Measurements from ENCODE around the gene WDR83.
"Not testable (repeated sequence)": the region's sequence is repeated elsewhere in the genome, so short reads cannot be mapped to it uniquely, and the experiment has no call there.

WDR83 gene

DNA sequence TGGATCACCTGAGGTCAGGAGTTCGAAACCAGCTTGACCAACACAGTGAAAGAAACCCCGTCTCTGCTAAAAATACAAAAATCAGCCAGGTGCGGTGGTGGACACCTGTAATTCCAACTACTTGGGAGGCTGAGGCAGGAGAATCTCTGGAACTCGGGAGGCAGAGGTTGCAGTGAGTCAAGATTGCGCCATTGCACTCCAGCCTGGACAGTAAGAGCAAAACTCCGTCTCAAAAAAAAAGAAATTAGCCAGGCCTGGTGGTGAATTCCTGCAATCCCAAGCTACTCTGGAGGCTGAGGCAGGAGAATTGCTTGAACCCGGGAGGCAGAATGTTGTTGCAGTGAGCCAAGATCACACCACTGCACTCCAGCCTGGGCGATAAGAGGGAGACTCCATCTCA lies 42.0 kb downstream of the WDR83 start:
- H3K36me3 ChIP-seq (ENCODE audit: control insufficient read depth in 1 of 2, insufficient read depth in 2 of 2, low read length in 2 of 2), result peaks cover 42 to 73% of the 10 kb centered on the region in 2 donors
- no peak overlapping the region for H3K4me3 ChIP-seq (ENCODE audit: low read depth in 1 of 2, low read length in 2 of 2)
- no peak overlapping the region for H3K9ac ChIP-seq (ENCODE audit: low read depth in 1 of 2, low read length in 2 of 2)
- H3K9me3 ChIP-seq (ENCODE audit: control insufficient read depth in 1 of 2, low read length in 2 of 2), result no peaks in the 10 kb centered on the region
- H3K4me1 ChIP-seq (ENCODE audit: control insufficient read depth in 1 of 2, insufficient read depth in 2 of 2, low read length in 2 of 2), result no peaks in the 10 kb centered on the region
- H3K27me3 ChIP-seq (ENCODE audit: control insufficient read depth in 1 of 2, insufficient read depth in 2 of 2, low read length in 2 of 2), result no peaks in the 10 kb centered on the region
- H3K27ac ChIP-seq (ENCODE audit: low read depth, low read length), result no peak overlapping the region

DNA sequence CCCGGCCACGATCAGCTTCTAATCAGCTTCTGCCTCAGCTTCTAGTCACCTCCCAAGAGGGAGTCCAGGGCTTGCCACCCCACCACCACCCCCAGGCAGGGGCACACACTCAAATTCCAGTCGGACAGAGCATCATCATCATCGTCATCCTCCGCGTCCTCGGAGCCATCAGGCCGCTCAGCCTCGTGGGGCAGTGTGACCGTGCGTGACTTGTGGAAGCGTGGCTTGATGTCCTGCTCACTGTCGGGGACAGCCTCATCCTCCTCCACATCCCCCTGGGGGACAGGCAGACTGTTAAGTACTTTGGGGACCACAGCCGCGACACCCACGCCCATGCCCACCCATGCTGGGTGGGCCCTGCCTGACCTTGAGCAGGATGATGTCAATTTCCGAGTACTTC lies 44.6 kb downstream of the WDR83 start:
- Histone ChIP-seq H3K9ac (ENCODE audit: low read depth in 1 of 2, low read length in 2 of 2) (no peak overlapping the region), H3K4me1 (ENCODE audit: control insufficient read depth in 1 of 2, insufficient read depth in 2 of 2, low read length in 2 of 2) (no peaks in the 10 kb centered on the region), H3K36me3 (ENCODE audit: control insufficient read depth in 1 of 2, insufficient read depth in 2 of 2, low read length in 2 of 2) (peaks cover 35 to 78% of the 10 kb centered on the region in 2 donors), H3K9me3 (ENCODE audit: control insufficient read depth in 1 of 2, low read length in 2 of 2) (no peaks in the 10 kb centered on the region), H3K27me3 (ENCODE audit: control insufficient read depth in 1 of 2, insufficient read depth in 2 of 2, low read length in 2 of 2) (no peaks in the 10 kb centered on the region), H3K4me3 (ENCODE audit: low read depth in 1 of 2, low read length in 2 of 2) (no peak overlapping the region), H3K27ac (ENCODE audit: low read depth, low read length) (no peak overlapping the region)

DNA sequence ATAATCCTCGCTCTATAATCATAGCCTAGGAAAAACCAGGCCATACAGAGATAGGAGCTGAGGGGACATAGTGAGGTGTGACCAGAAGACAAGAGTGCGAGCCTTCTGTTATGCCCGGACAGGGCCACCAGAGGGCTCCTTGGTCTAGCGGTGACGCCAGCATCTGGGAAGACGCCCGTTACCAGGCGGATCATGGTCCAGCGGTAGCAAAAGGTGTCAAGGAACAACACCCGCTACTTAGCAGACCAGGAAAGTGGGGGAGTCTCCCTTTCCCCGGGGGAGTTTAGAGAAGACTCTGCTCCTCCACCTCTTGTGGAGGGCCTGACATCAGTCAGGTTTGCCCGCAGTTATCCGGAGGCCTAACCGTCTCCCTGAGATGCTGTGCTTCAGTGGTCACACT lies 45.5 kb downstream of the WDR83 start:
- H3K9me3 ChIP-seq (ENCODE audit: control insufficient read depth in 1 of 2, low read length in 2 of 2); H3K9ac ChIP-seq (ENCODE audit: low read depth in 1 of 2, low read length in 2 of 2); H3K4me1 ChIP-seq (ENCODE audit: control insufficient read depth in 1 of 2, insufficient read depth in 2 of 2, low read length in 2 of 2); H3K4me3 ChIP-seq (ENCODE audit: low read depth in 1 of 2, low read length in 2 of 2); H3K27ac ChIP-seq (ENCODE audit: low read depth, low read length); H3K27me3 ChIP-seq (ENCODE audit: control insufficient read depth in 1 of 2, insufficient read depth in 2 of 2, low read length in 2 of 2): not testable (repeated sequence)
- peaks cover 32 to 75% of the 10 kb centered on the region in 2 donors for H3K36me3 ChIP-seq (ENCODE audit: control insufficient read depth in 1 of 2, insufficient read depth in 2 of 2, low read length in 2 of 2)

DNA sequence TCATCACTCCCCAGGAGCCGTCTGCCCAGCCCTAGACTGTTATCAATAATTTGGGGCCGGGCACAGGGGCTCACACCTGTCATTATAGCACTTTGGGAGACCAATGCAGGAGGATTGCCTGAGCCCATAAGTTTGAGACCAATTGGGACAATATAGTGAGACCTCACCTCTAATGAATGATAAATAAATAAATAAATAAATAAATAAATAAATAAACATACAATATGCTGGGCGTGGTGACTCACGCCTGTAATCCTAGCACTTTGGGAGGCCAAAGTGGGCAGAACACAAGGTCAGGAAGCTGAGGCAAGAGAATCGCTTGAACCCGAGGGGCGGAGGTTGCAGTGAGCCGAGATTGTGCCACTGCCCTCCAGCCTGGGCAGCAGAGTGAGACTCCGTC lies 46.7 kb downstream of the WDR83 start:
- H3K27me3 ChIP-seq (ENCODE audit: control insufficient read depth in 1 of 2, insufficient read depth in 2 of 2, low read length in 2 of 2), result not testable (repeated sequence)

DNA sequence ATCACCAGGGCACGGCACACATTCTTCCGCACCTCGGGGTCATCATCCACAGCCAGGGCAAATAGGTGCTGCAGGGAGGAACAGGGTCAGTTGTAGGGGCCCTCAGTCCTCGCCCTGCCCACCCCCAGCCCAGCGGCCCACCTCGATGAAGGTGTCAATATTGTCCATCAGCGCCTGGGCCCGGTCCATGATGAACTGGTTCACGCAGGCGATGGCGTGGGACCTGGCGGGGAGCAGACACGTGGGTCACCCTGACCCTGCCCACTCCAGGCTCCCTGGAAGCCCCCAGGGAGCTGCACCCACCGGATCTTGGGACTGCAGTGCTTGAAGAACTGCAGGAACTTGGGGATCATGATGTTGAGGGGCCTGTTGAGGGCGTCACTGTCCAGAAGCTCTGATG lies 48.5 kb downstream of the WDR83 start:
- Histone ChIP-seq H3K9ac (ENCODE audit: low read depth in 1 of 2, low read length in 2 of 2) (no peak overlapping the region), H3K9me3 (ENCODE audit: control insufficient read depth in 1 of 2, low read length in 2 of 2) (no peaks in the 10 kb centered on the region), H3K4me3 (ENCODE audit: low read depth in 1 of 2, low read length in 2 of 2) (no peak overlapping the region), H3K36me3 (ENCODE audit: control insufficient read depth in 1 of 2, insufficient read depth in 2 of 2, low read length in 2 of 2) (peaks cover 37 to 68% of the 10 kb centered on the region in 2 donors), H3K4me1 (ENCODE audit: control insufficient read depth in 1 of 2, insufficient read depth in 2 of 2, low read length in 2 of 2) (no peaks in the 10 kb centered on the region), H3K27me3 (ENCODE audit: control insufficient read depth in 1 of 2, insufficient read depth in 2 of 2, low read length in 2 of 2) (no peaks in the 10 kb centered on the region), H3K27ac (ENCODE audit: low read depth, low read length) (no peak overlapping the region)

More for the DNA sequence above, 46.7 kb downstream of the WDR83 start:
- not testable (repeated sequence) for H3K4me3 ChIP-seq (ENCODE audit: low read depth in 1 of 2, low read length in 2 of 2); H3K4me1 ChIP-seq (ENCODE audit: control insufficient read depth in 1 of 2, insufficient read depth in 2 of 2, low read length in 2 of 2); H3K9ac ChIP-seq (ENCODE audit: low read depth in 1 of 2, low read length in 2 of 2); H3K27ac ChIP-seq (ENCODE audit: low read depth, low read length); H3K9me3 ChIP-seq (ENCODE audit: control insufficient read depth in 1 of 2, low read length in 2 of 2)
- peaks cover 32 to 69% of the 10 kb centered on the region in 2 donors for H3K36me3 ChIP-seq (ENCODE audit: control insufficient read depth in 1 of 2, insufficient read depth in 2 of 2, low read length in 2 of 2)

DNA sequence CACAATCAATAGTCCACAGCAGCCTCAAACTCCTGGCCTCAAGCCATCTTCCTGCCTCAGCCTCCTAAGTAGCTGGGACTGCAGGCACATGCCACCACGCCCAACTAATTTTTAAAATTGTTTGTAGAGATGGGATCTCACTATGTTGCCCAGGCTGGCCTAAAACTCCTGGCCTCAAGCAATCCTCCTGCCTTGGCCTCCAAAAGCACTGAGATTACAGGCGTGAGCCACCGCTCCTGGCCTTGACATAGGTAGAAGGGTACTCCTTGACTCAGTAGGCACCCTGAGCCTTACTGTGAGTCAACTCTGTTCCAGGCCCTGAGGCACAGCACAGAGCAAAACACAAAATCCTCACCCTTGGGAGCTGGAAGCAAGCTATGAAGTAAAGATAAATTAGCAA lies 49.3 kb downstream of the WDR83 start:
- Histone ChIP-seq H3K27ac (ENCODE audit: low read depth, low read length) (no peak overlapping the region), H3K9me3 (ENCODE audit: control insufficient read depth in 1 of 2, low read length in 2 of 2) (no peaks in the 10 kb centered on the region), H3K27me3 (ENCODE audit: control insufficient read depth in 1 of 2, insufficient read depth in 2 of 2, low read length in 2 of 2) (no peaks in the 10 kb centered on the region), H3K4me3 (ENCODE audit: low read depth in 1 of 2, low read length in 2 of 2) (no peak overlapping the region), H3K9ac (ENCODE audit: low read depth in 1 of 2, low read length in 2 of 2) (no peak overlapping the region), H3K36me3 (ENCODE audit: control insufficient read depth in 1 of 2, insufficient read depth in 2 of 2, low read length in 2 of 2) (peaks cover 31 to 60% of the 10 kb centered on the region in 2 donors), H3K4me1 (ENCODE audit: control insufficient read depth in 1 of 2, insufficient read depth in 2 of 2, low read length in 2 of 2) (peaks cover 6 to 8% of the 10 kb centered on the region in 2 donors)

GRCh38 chr19:12720296-12720695 lies 53.7 kb downstream of the WDR83 start:
- Histone ChIP-seq H3K36me3 (ENCODE audit: control insufficient read depth in 1 of 2, insufficient read depth in 2 of 2, low read length in 2 of 2) (peaks cover 11 to 28% of the 10 kb centered on the region in 2 donors), H3K27me3 (ENCODE audit: control insufficient read depth in 1 of 2, insufficient read depth in 2 of 2, low read length in 2 of 2) (no peaks in the 10 kb centered on the region), H3K4me1 (ENCODE audit: control insufficient read depth in 1 of 2, insufficient read depth in 2 of 2, low read length in 2 of 2) (peaks cover 14 to 31% of the 10 kb centered on the region in 2 donors), H3K9me3 (ENCODE audit: control insufficient read depth in 1 of 2, low read length in 2 of 2) (no peaks in the 10 kb centered on the region), H3K4me3 (ENCODE audit: low read depth in 1 of 2, low read length in 2 of 2) (peak overlapping the region in 1 of 2 donors; percentile 77), H3K27ac (ENCODE audit: low read depth, low read length) (no peak overlapping the region), H3K9ac (ENCODE audit: low read depth in 1 of 2, low read length in 2 of 2) (peak overlapping the region in 1 of 2 donors; percentile 94)

- Histone ChIP-seq H3K4me3 (ENCODE audit: low read depth in 1 of 2, low read length in 2 of 2) (peak overlapping the region; percentile 77 to 92), H3K27me3 (ENCODE audit: control insufficient read depth in 1 of 2, insufficient read depth in 2 of 2, low read length in 2 of 2) (no peaks in the 10 kb centered on the region), H3K4me1 (ENCODE audit: control insufficient read depth in 1 of 2, insufficient read depth in 2 of 2, low read length in 2 of 2) (peaks cover 14 to 31% of the 10 kb centered on the region in 2 donors), H3K27ac (ENCODE audit: low read depth, low read length) (peak overlapping the region; percentile 70), H3K9ac (ENCODE audit: low read depth in 1 of 2, low read length in 2 of 2) (peak overlapping the region; percentile 91 to 94), H3K36me3 (ENCODE audit: control insufficient read depth in 1 of 2, insufficient read depth in 2 of 2, low read length in 2 of 2) (peaks cover 11 to 21% of the 10 kb centered on the region in 2 donors), H3K9me3 (ENCODE audit: control insufficient read depth in 1 of 2, low read length in 2 of 2) (no peaks in the 10 kb centered on the region)
These were observed 54.4 kb downstream of the WDR83 start for GRCh38 chr19:12720851-12721655.

DNA sequence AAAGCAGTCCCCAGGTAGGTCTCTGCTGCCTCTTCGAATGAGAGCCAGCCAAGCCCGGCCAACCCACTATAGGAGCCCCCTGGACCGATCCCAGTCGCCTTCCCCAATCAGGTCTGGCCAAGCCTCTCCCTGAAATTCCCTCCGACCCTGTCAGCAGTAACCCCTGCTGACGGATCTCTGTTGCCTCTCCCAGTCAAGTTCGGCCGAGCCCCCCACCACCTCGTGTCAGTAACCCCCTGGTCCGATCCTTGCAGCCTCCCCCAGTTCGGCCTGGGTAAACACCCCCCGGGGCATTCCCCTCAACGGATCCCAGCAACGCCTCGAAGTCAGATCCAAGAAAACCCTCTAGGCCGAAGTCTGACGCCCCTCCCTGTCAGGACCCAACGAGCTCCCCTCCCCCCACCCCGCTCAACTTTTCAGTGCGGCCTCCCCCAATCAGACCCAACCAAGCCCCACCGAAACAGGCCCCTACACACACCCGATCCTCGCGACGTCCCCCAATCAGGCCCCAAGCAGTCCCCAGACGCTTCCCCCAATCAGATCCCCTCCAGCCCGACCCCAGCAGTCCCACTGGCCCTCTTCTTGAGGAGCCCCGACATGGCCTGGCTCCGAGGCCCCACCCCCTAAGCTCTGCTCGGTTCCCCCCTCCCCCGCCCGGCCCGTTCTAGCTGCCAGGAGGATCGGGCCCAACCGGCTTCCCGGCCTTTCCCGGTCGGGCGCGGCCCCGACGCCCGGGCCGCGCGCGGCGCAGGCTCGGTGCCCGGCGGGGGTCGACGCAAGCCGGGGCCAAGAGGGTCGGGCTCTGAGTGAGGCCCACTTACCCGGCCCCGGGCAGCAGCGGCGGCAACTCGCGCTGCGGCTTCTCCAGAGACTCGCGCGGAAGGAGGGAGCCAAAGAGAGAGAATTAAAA lies 55.3 kb downstream of the WDR83 start:
- Histone ChIP-seq H3K9ac (ENCODE audit: low read depth in 1 of 2, low read length in 2 of 2) (peak overlapping the region; percentile 91 to 94), H3K36me3 (ENCODE audit: control insufficient read depth in 1 of 2, insufficient read depth in 2 of 2, low read length in 2 of 2) (peaks cover 8 to 14% of the 10 kb centered on the region in 2 donors), H3K4me3 (ENCODE audit: low read depth in 1 of 2, low read length in 2 of 2) (peak overlapping the region; percentile 77 to 92), H3K27me3 (ENCODE audit: control insufficient read depth in 1 of 2, insufficient read depth in 2 of 2, low read length in 2 of 2) (no peaks in the 10 kb centered on the region), H3K4me1 (ENCODE audit: control insufficient read depth in 1 of 2, insufficient read depth in 2 of 2, low read length in 2 of 2) (peaks cover 14 to 31% of the 10 kb centered on the region in 2 donors), H3K9me3 (ENCODE audit: control insufficient read depth in 1 of 2, low read length in 2 of 2) (no peaks in the 10 kb centered on the region), H3K27ac (ENCODE audit: low read depth, low read length) (peak overlapping the region; percentile 84)

Measured in duodenal mucosa (tissue), 2 donors.